ENCODE data around the gene FAM53C. TPM values are rescaled to one million over a fixed set of nuclear protein-coding genes. Genes with fewer than 3 reads are reported as not detected.
"Not testable (repeated sequence)": the region's sequence is repeated elsewhere in the genome, so short reads cannot be mapped to it uniquely, and the experiment has no call there.

Gene FAM53C
- total RNA-seq, 4 donors from 2014 or later: 15.2 to 19.9 (median 17.2) TPM

- no peak for DNase-seq (ENCODE audit: low spot score in 2 of 2)
- 95 to 98% methylated on average over 8 of the region's 8 CpGs for WGBS, 2 donors
- intact Hi-C loops (cut with DNase I; ENCODE audit: low total_unique reads): no loop called here
- no peak overlapping the region for H3K4me3 ChIP-seq (ENCODE audit: low read depth, poor library complexity, severe bottlenecking)
- TF ChIP-seq, protein P1, sequence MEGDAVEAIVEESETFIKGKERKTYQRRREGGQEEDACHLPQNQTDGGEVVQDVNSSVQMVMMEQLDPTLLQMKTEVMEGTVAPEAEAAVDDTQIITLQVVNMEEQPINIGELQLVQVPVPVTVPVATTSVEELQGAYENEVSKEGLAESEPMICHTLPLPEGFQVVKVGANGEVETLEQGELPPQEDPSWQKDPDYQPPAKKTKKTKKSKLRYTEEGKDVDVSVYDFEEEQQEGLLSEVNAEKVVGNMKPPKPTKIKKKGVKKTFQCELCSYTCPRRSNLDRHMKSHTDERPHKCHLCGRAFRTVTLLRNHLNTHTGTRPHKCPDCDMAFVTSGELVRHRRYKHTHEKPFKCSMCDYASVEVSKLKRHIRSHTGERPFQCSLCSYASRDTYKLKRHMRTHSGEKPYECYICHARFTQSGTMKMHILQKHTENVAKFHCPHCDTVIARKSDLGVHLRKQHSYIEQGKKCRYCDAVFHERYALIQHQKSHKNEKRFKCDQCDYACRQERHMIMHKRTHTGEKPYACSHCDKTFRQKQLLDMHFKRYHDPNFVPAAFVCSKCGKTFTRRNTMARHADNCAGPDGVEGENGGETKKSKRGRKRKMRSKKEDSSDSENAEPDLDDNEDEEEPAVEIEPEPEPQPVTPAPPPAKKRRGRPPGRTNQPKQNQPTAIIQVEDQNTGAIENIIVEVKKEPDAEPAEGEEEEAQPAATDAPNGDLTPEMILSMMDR (IDR thresholded peaks at IDR 0.05): no peak
- TF ChIP-seq POLR2A (IDR thresholded peaks at IDR 0.05): no peak
Measured at GRCh38 chr5:138382347-138382746, 44.3 kb downstream of the FAM53C start.

DNA sequence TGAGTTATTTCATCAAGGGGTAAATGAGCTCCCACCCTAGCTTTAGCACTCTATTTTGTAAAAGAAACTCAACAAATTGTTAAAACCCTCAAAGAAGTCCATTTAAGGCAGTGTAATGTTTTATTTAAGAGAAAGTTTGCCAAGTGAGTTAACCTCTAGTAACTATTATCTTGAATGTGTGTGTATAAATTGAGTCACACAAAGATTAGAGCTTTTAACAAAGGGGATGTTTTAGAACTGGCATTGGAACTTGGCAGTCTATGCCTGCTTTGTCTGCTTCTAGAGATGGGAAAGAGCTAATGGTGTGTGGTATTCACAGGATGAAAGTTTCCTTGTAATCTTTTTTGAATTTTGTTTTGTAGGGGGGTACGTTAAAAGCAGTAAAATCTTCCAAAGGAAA lies 47.6 kb downstream of the FAM53C start:
- no peak for TF ChIP-seq POLR2A (IDR thresholded peaks at IDR 0.05)
- TF ChIP-seq, protein P1 (IDR thresholded peaks at IDR 0.05): no peak
- 91% methylated on average over 1 of the region's 1 CpG for WGBS, 2 donors
- no peak overlapping the region for H3K4me3 ChIP-seq (ENCODE audit: low read depth, poor library complexity, severe bottlenecking)
- DNase-seq (ENCODE audit: low spot score in 2 of 2): no peak
- intact Hi-C loops (cut with DNase I; ENCODE audit: low total_unique reads): no loop called here

- intact Hi-C loops (cut with DNase I; ENCODE audit: low total_unique reads): no loop called here
- no peak overlapping the region for H3K4me3 ChIP-seq (ENCODE audit: low read depth, poor library complexity, severe bottlenecking)
- no peak for DNase-seq (ENCODE audit: low spot score in 2 of 2)
- 92 to 96% methylated on average over 10 of the region's 10 CpGs for WGBS, 2 donors
- TF ChIP-seq POLR2A (IDR thresholded peaks at IDR 0.05): no peak
- TF ChIP-seq, protein P1 (IDR thresholded peaks at IDR 0.05): no peak
Measured at GRCh38 chr5:138386290-138386689, 48.2 kb downstream of the FAM53C start.

GRCh38 chr5:138389332-138389731 lies 51.3 kb downstream of the FAM53C start:
- TF ChIP-seq POLR2A (IDR thresholded peaks at IDR 0.05): no peak
- TF ChIP-seq, protein P1 (IDR thresholded peaks at IDR 0.05): no peak
- DNase-seq (ENCODE audit: low spot score in 2 of 2): no peak
- no peak overlapping the region for H3K4me3 ChIP-seq (ENCODE audit: low read depth, poor library complexity, severe bottlenecking)
- 88 to 93% methylated on average over 3 of the region's 3 CpGs for WGBS, 2 donors
- intact Hi-C loops (cut with DNase I; ENCODE audit: low total_unique reads): no loop called here

- DNase-seq (ENCODE audit: low spot score in 2 of 2); H3K4me3 ChIP-seq (ENCODE audit: low read depth, poor library complexity, severe bottlenecking): not testable (repeated sequence)
- 92 to 96% methylated on average over 10 of the region's 10 CpGs for WGBS, 2 donors
- intact Hi-C loops (cut with DNase I; ENCODE audit: low total_unique reads): loop anchor here (10.0 kb wide), 1 partner anchor 1275 kb away; no protein-coding TSS in a partner anchor
Measured at GRCh38 chr5:138389911-138390310, 51.8 kb downstream of the FAM53C start.

DNA sequence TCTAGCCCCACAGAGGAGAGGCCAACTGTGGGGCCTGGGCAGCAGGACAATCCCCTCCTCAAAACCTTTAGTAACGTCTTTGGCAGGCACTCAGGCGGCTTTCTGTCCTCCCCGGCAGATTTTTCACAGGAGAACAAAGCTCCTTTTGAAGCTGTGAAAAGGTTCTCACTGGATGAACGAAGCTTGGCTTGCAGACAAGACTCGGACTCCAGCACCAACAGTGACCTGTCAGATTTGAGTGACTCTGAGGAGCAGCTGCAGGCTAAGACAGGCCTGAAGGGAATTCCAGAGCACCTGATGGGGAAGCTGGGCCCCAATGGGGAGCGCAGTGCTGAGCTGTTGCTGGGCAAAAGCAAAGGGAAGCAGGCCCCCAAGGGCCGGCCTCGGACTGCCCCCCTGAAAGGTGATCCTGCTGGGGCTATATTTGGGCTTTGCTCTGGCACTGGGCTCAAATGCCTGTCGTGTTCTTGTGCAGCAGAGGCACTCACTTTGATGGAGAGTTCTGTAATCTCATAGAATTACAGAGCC lies 53.9 kb downstream of the FAM53C start:
- no peak for DNase-seq (ENCODE audit: low spot score in 2 of 2)

More for the DNA sequence above, 53.9 kb downstream of the FAM53C start:
- intact Hi-C loops (cut with DNase I; ENCODE audit: low total_unique reads): loop anchor here (10.0 kb wide), 1 partner anchor 1277 kb away; no protein-coding TSS in a partner anchor
- 74 to 88% methylated on average over 9 of the region's 9 CpGs for WGBS, 2 donors
- H3K4me3 ChIP-seq (ENCODE audit: low read depth, poor library complexity, severe bottlenecking): no peak overlapping the region
- TF ChIP-seq, protein P1 (IDR thresholded peaks at IDR 0.05): no peak
- TF ChIP-seq POLR2A (IDR thresholded peaks at IDR 0.05): no peak

Other genes starting within 250 kb of the FAM53C start
- 1 to 10 TPM in 1 of 4 donors, under 1 TPM in 1, not detected in 2; 0.49 to 1.7 TPM for gene NME5, start 198.8 kb upstream of the FAM53C start, total RNA-seq
- gene BRD8, start 159.6 kb upstream of the FAM53C start, total RNA-seq: 10 to 100 TPM; 19.5 to 42.8 (median 31.0) TPM
- 1 to 10 TPM; 1.3 to 3.2 (median 2.3) TPM for gene KIF20A, start 159.2 kb upstream of the FAM53C start, total RNA-seq
- 10 to 100 TPM; 21.3 to 33.4 (median 23.3) TPM for gene CDC23, start 124.9 kb upstream of the FAM53C start, total RNA-seq
- 1 to 10 TPM in 1 of 4 donors, under 1 TPM in 1, not detected in 2; 0.42 to 1.6 TPM for gene GFRA3, start 63.6 kb upstream of the FAM53C start, total RNA-seq
- gene CDC25C, start 6.5 kb upstream of the FAM53C start, total RNA-seq: 1 to 10 TPM in 1 of 4 donors, under 1 TPM in 2, not detected in 1; 0.34 to 1.4 (median 0.69) TPM
- gene KDM3B, start 14.4 kb downstream of the FAM53C start, total RNA-seq: 10 to 100 TPM; 54.4 to 72.7 (median 67.0) TPM
- gene REEP2, start 100.8 kb downstream of the FAM53C start, total RNA-seq: 1 to 10 TPM in 3 of 4 donors, under 1 TPM in 1; 0.95 to 7.6 (median 1.8) TPM
- gene EGR1, start 127.2 kb downstream of the FAM53C start, total RNA-seq: 100 to 1,000 TPM in 1 of 4 donors, 10 to 100 TPM in 3; 37.5 to 110 (median 47.8) TPM
- 10 to 100 TPM; 64.2 to 92.2 (median 81.3) TPM for gene ETF1, start 205.0 kb downstream of the FAM53C start, total RNA-seq
- 100 to 1,000 TPM; 206 to 248 (median 216) TPM for gene HSPA9, start 237.1 kb downstream of the FAM53C start, total RNA-seq